ENCODE results near the gene RNF44. TPM values are rescaled to one million over a fixed set of nuclear protein-coding genes. Genes with fewer than 3 reads are reported as not detected.

Gene RNF44
- total and polyA plus RNA-seq, 2 donors (not counting 3 experiments of a cell fraction or from before 2014, with no cell fraction given): 19.8 to 50.2 TPM

- no peaks in the 10 kb centered on the region for H3K79me2 ChIP-seq (ENCODE audit: control insufficient read depth, insufficient read depth, low read length)
- H3K4me2 ChIP-seq (ENCODE audit: insufficient read depth, low read length): no peak overlapping the region
- TF ChIP-seq FOS (IDR thresholded peaks at IDR 0.05; ENCODE audit: borderline replicate concordance, insufficient read depth, low read length) (no peak), MAX (IDR thresholded peaks at IDR 0.05; ENCODE audit: insufficient read depth, insufficient read length) (no peak), POLR2A (IDR thresholded peaks at IDR 0.05; ENCODE audit: low read depth, low read length) (no peak), GATA2 (IDR thresholded peaks at IDR 0.05; ENCODE audit: insufficient read depth, insufficient read length, low read depth, low read length) (no peak), JUN (IDR thresholded peaks at IDR 0.05; ENCODE audit: borderline replicate concordance, insufficient read depth, insufficient read length, low read depth) (no peak), POLR2AphosphoS5 (IDR thresholded peaks at IDR 0.05; ENCODE audit: insufficient read depth, low read depth, low read length) (no peak), EZH2 (IDR thresholded peaks at IDR 0.05; ENCODE audit: borderline replicate concordance, low read depth, low read length, severe bottlenecking) (no peak), MYC (IDR thresholded peaks at IDR 0.05; ENCODE audit: low read depth, low read length) (no peak)
- TF ChIP-seq, protein P1, sequence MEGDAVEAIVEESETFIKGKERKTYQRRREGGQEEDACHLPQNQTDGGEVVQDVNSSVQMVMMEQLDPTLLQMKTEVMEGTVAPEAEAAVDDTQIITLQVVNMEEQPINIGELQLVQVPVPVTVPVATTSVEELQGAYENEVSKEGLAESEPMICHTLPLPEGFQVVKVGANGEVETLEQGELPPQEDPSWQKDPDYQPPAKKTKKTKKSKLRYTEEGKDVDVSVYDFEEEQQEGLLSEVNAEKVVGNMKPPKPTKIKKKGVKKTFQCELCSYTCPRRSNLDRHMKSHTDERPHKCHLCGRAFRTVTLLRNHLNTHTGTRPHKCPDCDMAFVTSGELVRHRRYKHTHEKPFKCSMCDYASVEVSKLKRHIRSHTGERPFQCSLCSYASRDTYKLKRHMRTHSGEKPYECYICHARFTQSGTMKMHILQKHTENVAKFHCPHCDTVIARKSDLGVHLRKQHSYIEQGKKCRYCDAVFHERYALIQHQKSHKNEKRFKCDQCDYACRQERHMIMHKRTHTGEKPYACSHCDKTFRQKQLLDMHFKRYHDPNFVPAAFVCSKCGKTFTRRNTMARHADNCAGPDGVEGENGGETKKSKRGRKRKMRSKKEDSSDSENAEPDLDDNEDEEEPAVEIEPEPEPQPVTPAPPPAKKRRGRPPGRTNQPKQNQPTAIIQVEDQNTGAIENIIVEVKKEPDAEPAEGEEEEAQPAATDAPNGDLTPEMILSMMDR (IDR thresholded peaks at IDR 0.05; ENCODE audit: extremely low read depth in 1 of 2, insufficient read depth in 1 of 2, low read depth in 1 of 2, low read length in 2 of 2): no peak
- no peak overlapping the region for H3K9ac ChIP-seq (replicated peaks; ENCODE audit: extremely low read depth, insufficient read depth, low read length)
- ChIA-PET POLR2A (no interaction called here), CTCF (no interaction called here)
- H3K27ac ChIP-seq (ENCODE audit: insufficient read depth, low read depth, low read length): no peak overlapping the region
- no peaks in the 10 kb centered on the region for H3K36me3 ChIP-seq (ENCODE audit: control insufficient read depth in 2 of 2, extremely low read depth in 1 of 2, insufficient read depth in 2 of 2, low read length in 2 of 2)
- BruUV-seq (replicated peaks): no TSS peak
- no peak overlapping the region for H3K4me3 ChIP-seq (replicated peaks in 1 of 3; ENCODE audit: insufficient read depth in 1 of 3, low read depth in 1 of 3, low read length in 3 of 3)
- H3K9me1 ChIP-seq (replicated peaks; ENCODE audit: control insufficient read depth, extremely low read depth, insufficient read depth, low read length): no peaks in the 10 kb centered on the region
- DNase-seq (ENCODE audit: low read depth, low spot score) (no peak), FAIRE-seq (no peak)
- no peak overlapping the region for H2AFZ ChIP-seq (ENCODE audit: low read depth, low read length)
- peaks cover 26% of the 10 kb centered on the region for H3K4me1 ChIP-seq (ENCODE audit: control insufficient read depth, extremely low read depth, insufficient read depth, low read length)
- H3K9me3 ChIP-seq (replicated peaks; ENCODE audit: control insufficient read depth, insufficient read depth, low read length): no peaks in the 10 kb centered on the region
- H4K20me1 ChIP-seq (replicated peaks; ENCODE audit: control insufficient read depth, extremely low read depth, insufficient read depth, low read length): no peaks in the 10 kb centered on the region
- dilution Hi-C loops (cut with MboI; ENCODE audit: extremely low pct_ligation_motif_present, low sequenced_read_pairs): no loop called here
- H3K27me3 ChIP-seq (ENCODE audit: control insufficient read depth in 2 of 2, insufficient read depth in 2 of 2, low read length in 2 of 2): no peaks in the 10 kb centered on the region
- intact Hi-C loops (cut with micrococcal nuclease): no loop called here
Observed at GRCh38 chr5:176545737-176546509, 8.7 kb upstream of the RNF44 start.
